ENCODE measurements around the gene LIN28A.
A peak's percentile ranks its signal among the peaks of the same experiment; 100 is the strongest.

The LIN28A gene

DNA sequence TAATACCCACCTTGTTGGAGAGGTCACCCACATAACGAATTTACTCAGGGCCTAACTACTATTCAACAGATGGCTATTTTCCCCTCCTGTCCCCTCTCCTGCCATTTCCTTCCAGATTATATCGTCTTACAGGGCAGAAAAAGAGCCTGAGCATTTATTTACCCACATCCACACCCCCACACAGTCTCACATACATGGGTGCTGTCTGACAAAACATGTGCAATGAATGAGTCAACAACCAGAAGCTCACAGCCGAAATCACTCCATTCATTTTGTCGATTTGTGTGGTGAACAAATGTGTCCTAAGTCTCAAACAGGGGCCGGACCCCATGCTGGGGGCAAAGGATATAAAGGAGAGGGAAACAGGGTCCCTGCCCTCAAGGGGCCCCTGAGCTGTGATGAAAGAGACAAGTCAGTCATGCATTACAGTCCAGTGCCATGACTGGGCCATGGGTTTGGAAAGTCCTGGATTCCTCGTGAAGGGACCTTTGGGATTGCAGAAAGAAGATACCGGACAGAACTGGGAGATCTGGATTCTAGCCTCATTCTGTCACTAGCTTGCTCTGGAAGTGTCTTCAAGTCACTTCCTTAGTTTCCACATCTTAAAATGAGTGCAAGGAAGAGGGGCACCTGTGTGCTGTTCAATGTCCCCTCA, 21.7 kb upstream of the LIN28A start:
- no peak for DNase-seq

DNA sequence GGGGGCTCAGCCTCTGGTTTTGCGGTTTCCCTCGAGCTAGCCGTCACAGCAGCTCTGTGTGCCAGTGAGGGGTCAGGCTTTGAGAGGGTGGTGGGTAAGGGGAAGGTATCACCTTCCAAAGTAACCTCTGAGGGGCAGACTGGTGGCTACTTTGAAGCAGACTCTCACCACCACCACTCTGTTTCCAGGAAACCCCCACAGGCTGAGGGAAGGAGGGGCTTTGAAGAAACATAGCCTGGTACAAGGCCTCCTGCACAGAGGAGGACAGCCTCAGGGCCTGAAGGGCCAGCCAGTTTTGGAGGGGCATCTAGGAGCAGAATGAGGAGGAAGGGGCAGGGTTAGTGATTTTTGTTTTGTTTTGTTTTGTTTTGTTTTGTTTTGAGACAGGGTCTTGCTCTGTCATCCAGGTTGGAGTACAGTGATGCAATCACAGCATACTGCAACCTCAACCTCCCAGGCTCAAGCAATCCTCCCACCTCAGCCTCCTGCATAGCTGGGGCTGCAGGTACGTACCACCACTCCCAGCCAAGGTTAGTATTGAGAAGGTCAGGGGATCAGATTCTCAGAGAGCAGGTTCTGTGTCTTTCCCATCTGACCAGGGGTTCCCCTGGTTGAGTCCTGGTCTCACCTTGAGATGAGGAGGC, 20.9 kb upstream of the LIN28A start:
- no peak for DNase-seq

DNA sequence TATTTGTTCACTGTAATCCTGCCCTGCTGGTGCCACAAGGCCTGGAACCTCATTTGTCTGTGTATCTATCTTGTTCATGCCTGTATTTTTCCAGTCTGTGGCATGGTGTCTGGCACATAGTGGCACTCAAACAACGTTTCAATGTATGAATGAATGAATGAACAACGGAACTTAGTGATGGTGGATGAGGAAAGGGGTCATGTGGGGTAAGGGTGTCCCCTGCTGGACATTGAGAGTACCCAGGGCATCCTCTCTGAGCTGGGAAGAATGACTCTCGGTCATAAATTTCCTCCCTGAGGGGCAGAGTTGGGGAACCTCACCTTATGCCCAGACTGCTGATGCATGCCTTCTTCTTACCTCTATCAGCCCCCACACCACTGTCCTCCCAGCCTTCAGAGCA, 19.2 kb upstream of the LIN28A start:
- DNase-seq = no peak

DNA sequence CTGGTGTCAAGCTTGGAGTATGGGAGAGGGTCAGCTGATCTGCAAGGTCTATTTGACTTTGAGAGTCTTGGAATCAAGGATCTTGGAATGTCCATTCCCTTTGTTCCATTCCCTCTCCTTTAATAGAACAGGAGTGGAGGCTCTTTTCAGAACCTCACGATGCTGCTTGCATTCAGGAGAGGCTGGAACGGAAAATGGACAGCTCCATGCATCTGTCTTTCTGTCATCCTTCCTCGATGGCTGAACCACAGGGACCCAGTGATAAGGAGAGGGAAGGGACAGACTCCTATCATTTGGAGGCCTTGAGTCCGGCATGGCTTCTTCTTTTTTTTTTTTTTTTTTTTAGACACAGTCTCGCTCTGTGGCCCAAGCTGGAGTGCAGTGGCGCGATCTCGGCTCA, 14.9 kb upstream of the LIN28A start:
- no peak for DNase-seq

DNA sequence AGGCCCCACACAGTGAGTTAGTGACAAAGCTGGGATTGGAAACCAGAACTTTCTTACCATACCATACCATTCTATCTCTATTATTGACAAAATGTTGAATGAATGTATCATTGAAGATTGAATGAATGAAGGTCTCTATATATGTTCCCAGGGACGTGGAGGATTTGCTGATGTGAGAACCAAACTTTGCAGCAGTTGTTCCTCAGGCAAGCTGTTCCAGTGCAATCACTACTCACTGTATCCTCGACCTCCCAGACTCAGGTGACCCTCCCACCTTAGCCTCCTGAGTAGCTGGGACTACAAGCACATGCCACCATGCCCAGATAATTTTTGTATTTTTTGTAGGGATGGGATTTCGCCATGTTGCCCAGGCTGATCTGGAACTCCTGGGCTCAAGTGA, 11.6 kb upstream of the LIN28A start:
- DNase-seq = no peak

DNA sequence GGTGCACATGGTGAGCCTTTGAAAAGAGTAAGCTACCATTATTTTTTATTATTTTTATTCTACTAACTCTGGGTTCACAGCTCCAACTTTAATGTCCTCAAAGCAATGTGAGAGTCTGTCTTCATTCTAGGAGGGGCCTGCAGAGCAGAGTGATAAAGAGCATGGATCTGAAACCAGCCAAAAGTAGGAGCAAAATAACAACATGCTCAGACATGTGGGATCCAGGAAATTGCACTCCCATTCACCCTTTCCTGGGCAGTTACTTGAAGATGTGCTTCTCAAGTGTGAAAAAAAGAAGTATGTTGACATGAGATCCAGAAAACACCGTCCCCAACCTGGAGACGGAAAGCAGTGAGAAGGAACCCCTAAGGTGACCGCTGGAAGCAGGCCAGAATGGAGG, 8.7 kb upstream of the LIN28A start:
- DNase-seq = no peak

DNA sequence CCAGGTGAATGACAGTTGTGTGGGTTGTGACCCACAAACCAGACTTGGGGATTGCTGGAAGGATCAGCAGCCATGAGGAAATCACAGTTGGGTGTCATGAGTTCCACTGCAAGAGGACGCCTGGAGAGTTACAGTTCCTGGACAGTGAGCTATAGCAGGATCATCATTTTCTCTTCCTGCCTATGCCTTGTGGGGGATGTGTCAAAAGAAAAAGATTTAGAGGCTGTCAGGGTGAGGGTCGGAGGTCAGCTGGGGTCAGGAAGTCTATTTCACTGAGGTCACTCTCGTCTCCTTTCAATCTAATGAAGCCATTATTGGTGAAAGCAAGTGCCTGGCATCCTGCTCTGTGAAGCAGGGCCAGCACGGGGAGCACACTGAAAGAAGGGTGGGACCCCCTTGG, 7.0 kb upstream of the LIN28A start:
- no peak for DNase-seq

DNA sequence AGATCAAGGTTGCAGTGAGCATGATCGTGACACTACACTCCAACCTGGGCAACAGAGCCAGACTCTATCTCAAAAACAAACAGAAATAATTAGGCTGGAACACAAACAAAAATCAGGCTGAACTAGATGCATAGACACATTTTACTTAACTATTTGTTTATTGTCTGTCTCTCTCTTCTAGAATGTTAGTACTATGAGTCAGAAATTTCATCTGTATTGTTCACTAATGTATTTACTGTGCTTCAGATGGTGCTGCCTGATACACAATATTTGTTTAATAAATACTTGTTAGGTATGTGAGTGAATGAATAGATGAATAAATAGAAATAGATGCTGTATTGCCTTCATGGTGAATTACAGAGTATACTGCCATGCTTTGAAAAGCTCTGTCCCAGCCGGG, 6.0 kb upstream of the LIN28A start:
- no peak for DNase-seq

DNA sequence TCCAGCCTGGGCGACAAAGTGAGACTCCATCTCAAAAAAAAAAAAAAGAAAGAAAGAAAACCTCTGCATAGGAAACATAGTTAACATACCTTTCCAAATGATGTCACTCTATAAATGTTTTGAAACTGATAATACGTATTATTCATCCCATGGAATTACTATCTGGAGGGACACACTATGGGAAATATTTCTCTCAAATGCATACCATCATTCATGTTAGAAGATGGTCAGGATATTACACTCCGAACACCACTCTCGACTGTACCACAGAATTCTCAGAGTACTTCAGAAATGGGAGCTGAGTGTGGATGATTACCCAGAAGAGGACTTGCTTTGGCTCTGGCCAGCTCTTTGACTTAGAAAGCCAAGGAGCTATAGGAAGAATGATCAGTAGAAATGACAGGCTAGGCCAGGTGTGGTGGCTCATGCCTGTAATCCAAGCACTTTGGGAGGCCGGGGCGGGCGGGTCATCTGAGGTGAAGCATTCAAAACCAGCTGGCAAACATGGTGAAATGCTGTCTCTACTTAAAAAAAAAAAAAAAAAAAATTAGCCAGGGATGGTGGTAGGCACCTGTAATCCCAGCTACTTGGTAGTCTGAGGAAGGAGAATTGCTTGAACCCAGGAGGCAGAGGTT, 5.2 kb upstream of the LIN28A start:
- no peak for DNase-seq

DNA sequence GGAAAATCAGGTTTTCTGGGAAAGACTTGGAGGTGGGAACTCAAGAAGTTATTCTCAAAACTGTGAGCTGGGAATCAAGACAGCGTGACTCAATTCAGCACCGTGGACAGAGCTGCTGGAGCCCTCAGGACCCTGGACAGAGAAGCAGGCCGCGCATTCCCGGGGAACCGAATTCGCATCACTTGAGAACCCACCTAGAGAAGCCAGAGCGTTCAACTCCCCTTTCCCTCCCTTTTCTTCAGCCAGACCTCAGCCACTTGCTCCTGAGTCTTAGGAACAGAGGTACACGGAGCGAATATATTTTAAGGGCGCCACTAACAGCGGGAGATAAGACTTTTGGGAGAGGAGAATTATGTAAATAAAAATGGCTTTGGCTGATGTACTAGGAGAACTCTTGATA, 2.0 kb upstream of the LIN28A start:
- no peak for DNase-seq

DNA sequence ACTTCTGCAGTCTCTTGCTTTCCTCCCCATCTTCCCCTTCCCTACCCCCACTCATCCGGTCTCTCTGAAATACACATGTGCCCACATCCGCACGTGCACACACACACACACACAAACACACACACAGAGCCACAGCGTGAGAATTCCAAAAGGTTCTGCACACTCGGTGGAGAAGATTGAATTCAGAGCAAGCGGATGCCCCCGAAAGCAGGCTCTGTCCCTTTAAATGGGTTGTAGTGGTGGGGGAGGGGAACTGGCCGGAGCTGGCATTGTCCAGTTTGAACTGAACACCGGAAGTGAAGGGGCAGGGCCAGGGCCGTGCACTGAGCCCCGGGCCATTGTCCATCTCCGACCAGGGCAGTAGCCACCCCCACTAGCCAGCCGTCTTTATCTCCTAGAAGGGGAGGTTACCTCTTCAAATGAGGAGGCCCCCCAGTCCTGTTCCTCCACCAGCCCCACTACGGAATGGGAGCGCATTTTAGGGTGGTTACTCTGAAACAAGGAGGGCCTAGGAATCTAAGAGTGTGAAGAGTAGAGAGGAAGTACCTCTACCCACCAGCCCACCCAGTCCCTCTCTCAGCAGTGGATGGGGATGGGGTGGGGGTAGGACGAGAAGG, 1.3 kb upstream of the LIN28A start:
- DNase-seq = peak; percentile 88

DNA sequence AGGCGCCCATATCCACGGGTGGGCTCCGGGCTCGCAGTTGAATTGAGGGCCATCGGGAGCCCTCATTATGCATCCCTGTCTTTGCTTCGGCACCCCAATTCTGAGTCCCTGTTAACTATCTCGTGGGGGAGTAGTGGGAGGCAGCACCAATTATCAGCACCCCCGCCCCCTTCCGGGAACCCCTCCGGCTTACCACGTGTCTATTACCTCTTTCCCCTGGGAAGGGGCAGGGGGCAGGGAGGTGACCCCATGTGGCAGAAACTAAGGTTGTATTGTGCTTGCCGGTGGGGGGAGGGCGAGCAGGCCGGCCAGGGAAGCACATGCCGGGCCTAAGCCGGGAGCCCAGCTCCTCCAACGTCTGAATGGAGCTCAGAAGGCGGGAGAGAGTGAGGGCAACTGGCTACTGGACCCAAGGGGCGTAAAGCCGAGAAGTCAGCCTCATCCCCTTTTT, 1.0 kb downstream of the LIN28A start:
- no peak for DNase-seq

DNA sequence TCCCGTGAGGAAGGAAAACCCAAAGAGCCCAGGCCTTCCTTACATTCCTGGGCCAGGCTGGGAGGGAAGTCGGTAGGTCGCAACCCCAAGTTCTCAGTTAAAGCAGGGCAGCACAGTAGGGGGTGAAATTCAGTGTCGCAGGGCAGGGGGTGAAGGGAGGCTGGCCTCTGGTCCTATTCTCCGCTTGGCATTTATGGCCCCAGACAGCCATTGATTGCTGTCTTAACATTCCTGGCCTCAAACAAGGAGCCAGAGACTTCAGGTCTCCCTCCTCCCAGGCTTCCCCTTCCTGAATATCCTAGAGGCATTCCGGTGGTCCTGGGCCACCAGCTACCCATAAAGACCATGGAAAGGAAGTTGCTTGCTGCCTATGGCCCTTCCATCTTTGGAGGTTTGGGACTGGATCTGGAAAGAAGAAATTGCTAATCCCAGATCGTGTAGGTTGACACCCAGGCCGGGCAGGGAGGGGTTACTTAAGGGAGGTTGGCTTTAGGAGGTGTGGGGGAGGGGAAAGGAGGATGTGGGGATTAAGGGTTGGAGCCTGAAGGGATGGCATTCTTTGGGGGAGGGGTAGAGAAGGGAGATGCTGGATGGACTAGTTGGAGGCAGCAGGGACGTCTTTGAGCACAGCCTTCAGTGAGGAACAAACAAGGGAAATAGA, 1.7 kb downstream of the LIN28A start:
- no peak for DNase-seq

DNA sequence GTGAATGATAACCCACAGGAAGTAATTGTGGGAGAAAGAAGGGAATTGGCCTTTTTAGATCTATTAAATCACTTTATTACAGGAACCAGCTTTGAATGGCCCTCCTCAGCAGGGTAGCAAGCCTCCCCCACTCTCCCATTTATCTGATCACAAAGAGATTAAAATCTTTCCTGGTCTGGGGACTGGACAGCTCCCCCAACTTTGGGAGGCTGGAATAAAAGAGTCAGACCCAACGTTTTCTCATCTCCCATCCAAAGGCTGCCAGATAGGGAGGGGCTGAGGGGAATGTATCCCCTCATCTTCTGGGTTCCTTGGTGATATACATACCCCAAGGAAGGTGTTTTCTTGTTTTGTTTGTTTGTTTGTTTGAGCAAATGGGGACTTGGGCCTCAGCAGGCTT, 2.4 kb downstream of the LIN28A start:
- DNase-seq = no peak

DNA sequence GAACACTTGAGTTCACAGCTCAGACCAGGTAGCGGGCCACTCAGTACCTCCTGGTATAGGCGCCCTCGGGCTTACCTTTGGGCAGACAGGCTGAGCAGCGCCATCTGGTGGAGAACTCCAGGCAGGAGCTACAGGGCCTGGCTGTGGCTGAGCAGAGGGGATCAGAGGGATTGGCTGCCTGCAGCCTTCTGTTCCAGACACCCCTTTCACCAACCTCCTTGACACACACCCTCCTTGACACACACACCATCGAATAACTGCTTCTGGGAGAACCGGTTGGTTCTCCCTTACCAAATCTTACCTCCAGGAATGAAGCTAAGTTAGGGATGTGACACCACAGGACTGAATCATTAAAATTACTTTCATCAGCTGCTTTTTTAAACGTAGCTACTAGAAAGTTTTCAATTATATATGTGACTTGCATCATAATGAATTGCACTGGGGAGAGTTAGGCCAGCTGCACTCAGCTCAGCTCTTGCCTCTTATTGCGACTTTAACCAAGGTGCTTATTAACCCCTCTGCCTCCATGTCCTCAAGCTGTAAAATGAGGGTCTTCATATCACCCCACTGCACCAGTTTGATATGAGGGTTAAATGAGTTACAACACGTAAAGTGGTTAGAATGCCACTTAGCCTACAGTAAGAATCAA, 6.6 kb downstream of the LIN28A start:
- DNase-seq = peak; percentile 60

DNA sequence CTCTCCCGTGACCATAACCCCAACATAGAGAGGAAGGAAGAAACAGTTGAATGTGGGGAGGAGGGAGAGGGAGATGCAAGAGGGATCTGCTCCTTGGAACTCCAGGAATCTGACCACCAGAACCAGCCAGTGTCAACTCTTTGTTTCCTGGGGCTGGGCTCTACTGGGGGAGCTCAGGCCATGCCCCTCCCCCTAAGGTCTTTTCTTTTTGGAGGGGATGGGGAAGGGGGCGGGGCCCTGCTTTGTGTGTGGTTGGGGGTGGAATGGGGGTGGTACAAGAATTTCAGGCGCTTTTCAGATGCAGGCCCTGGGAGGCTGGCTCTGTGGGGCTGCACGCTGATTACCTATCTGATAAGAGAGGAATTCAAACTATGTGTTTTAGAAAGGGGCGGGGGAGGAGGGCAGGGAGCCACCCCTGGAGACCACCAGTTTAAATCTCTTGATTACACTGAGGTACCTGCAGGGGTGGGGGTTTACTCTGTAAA, 8.3 kb downstream of the LIN28A start:
- DNase-seq = no peak

DNA sequence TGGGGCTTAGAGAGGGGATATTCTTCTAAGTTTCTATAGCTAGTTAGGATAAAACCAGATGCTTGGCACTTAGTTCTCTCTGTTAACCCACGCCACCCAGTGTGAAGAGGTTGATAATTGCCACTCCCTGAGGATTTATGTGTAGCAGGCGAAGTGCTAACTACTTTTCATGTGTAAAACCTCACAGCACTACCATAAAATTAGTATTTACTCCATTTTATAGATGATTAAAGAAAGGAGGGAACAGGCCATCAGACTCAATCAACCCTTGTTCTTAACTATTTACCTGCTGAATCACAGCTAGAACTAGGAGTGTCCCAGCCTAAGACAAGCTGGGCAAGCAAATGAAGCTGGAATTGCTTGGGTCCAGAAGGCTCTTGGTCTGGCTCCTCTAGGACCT, 8.9 kb downstream of the LIN28A start:
- no peak for DNase-seq

DNA sequence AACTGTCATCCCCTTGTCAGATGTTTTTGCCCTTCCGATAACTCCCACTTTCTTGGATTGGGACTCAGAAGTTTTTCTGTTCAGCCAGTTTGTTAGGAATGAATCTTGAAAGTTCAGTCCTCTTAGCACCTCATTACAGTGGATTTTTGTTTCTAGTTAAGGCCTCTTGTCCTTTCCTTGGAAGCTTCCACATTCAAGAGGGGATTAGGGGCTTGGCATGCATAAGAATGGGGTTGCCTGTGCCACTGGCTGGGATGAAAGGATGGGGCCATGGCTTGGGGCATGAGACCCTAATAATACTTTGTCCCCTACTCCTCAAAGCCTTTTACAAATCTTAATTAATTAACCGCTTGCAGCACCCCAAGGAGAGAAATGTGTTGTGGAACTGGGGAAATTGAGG, 19.1 kb downstream of the LIN28A start:
- DNase-seq = no peak

DNA sequence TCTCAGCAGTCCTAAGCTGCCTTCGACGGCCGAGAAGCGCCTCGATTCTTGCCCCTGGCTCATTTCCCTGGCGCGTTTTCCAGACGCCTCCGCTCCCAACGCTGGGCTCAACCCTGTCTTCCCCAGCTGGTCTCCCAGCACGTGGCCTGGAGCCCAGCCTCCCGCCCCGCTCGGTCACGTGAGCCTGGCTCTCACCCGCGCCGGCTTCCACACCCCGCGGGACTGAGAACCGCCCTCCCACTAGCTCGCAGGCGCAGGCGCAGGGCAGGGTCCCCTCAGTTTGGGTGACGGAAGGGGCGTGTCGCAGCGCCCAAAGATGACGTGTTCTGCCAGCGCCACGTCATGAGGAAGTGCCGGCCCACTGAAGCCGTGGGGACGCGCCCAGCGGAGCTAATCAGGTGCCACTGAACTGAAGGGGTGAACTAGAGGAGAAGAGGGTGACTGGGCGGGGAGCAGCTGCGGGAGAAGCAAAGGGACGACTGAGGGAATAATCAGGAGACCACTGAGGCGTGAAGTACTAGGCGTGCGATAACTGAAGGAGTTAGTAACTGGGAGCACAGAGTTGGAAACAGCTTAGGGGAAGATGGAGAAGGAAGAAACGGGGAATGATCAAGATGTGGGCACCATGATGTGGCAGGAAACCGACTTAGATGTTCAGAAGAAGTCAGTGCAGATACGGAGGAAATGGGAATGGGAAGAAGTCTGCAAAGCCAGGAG, 21.5 kb downstream of the LIN28A start, which contains the start of gene DHDDS:
DHDDS (plus strand) TSS at position 343 of the 717 bp plus-strand sequence. CDS start 625 bp downstream, outside the sequence.
- peak; percentile 95 for DNase-seq

DNA sequence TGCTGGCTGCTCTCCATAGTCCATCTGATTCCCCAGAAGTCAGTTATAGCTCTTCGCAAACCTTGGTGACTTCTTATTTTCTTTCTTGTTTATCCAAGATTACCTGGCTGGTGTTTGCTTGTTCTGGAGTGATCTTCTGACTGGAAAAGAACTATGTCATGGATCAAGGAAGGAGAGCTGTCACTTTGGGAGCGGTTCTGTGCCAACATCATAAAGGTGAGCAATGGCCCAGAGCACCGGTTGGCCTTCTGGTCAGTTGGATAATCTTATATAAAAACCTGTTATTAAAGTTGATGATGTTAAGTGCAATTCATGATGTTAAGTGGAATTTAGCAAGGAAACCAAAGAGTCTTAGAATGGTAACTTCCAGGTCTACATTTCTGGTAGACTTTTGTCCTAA, 22.2 kb downstream of the LIN28A start:
- DNase-seq = no peak

DNA sequence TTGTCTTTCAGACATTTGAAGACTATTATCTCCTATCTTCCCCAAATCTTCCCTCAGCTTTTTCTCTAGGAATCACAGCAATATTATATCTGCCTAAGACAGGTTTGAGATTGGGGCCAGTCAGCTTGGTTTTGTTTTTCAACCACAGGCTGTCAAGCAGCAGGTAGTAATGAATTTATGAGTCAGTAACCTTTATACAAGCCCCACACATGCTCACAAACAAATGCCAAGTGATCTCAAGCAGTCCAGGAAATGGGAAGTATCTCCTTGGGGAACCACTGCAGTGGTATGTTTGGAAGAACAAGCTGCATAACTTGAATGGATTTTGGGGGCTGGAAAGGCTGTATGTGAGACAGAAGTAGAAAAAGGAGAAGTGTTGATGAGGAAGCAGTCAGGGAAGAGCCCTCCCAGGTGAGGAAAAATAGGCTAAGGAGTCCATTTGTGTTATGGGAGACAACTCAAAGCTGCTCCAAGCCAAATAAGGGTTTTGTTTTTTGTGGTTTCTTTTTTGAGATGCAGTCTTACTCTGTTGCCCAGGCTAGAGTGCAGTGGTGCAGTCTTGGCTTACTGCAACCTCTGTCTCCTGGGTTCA, 23.6 kb downstream of the LIN28A start:
- DNase-seq = no peak

DNA sequence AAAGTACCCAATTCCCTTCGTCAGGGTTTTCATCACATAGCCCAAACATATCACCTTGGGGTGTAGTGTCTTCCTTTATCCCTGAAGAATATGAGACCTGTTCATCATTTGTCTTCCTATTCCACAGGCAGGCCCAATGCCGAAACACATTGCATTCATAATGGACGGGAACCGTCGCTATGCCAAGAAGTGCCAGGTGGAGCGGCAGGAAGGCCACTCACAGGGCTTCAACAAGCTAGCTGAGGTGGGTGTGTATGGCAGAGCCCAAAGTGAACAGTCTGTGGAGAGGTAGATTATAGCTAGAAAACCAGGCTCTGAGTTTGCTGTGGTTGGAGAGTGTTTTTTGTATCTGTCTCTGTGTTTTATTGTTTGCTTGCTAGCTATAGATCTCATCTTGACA, 27.4 kb downstream of the LIN28A start:
- DNase-seq = no peak
